ENCODE measurements around the gene PIMREG. TPM values are rescaled to one million over a fixed set of nuclear protein-coding genes. Genes with fewer than 3 reads are reported as not detected.

Gene PIMREG
- total RNA-seq, 1 experiment from 2014 or later, result 52.2 TPM

GRCh38 chr17:6498356-6498755, 54.1 kb downstream of the PIMREG start:
- no peaks in the 10 kb centered on the region for H3K36me3 ChIP-seq (ENCODE audit: low read depth)
- H3K4me3 ChIP-seq, result no peak overlapping the region
- CTCF ChIA-PET, result no interaction called here
- BruUV-seq (replicated peaks), result no TSS peak
- H3K27me3 ChIP-seq (ENCODE audit: insufficient read depth, low read depth), result no peaks in the 10 kb centered on the region
- intact Hi-C loops (cut with micrococcal nuclease; ENCODE audit: unreplicated experiment), result no loop called here
- no peak for DNase-seq
- peaks cover 11% of the 10 kb centered on the region for H3K4me1 ChIP-seq (replicated peaks; ENCODE audit: insufficient read depth)
- POLR2A ChIA-PET (ENCODE audit: unreplicated experiment), result no interaction called here
- no peaks in the 10 kb centered on the region for H3F3A ChIP-seq (ENCODE audit: insufficient read depth, low read depth)
- H4K20me1 ChIP-seq (ENCODE audit: insufficient read depth), result no peaks in the 10 kb centered on the region
- no peaks in the 10 kb centered on the region for H3K9me2 ChIP-seq (ENCODE audit: insufficient read depth)
- TF ChIP-seq CTCF (conservative IDR thresholded peaks at IDR 0.05) (no peak), EZH2 (IDR thresholded peaks at IDR 0.05; ENCODE audit: low read depth) (no peak)
- no peaks in the 10 kb centered on the region for H3K79me2 ChIP-seq (ENCODE audit: low read depth)
- H2AFZ ChIP-seq, result no peak overlapping the region
- H3K4me2 ChIP-seq, result no peak overlapping the region
- no peak overlapping the region for H3K27ac ChIP-seq
- H3K9me3 ChIP-seq (ENCODE audit: insufficient read depth, low read depth), result no peaks in the 10 kb centered on the region

GRCh38 chr17:6498901-6499540, 54.8 kb downstream of the PIMREG start:
- H3K4me2 ChIP-seq, result no peak overlapping the region
- H4K20me1 ChIP-seq (ENCODE audit: insufficient read depth), result no peaks in the 10 kb centered on the region
- no TSS peak for BruUV-seq (replicated peaks)
- POLR2A ChIA-PET (ENCODE audit: unreplicated experiment), result no interaction called here
- H3K4me1 ChIP-seq (replicated peaks; ENCODE audit: insufficient read depth), result peaks cover 10% of the 10 kb centered on the region
- no peaks in the 10 kb centered on the region for H3K9me2 ChIP-seq (ENCODE audit: insufficient read depth)
- CTCF ChIA-PET, result no interaction called here
- H3K27ac ChIP-seq, result no peak overlapping the region
- intact Hi-C loops (cut with micrococcal nuclease; ENCODE audit: unreplicated experiment), result no loop called here
- no peaks in the 10 kb centered on the region for H3F3A ChIP-seq (ENCODE audit: insufficient read depth, low read depth)
- H3K9me3 ChIP-seq (ENCODE audit: insufficient read depth, low read depth), result no peaks in the 10 kb centered on the region
- no peak overlapping the region for H2AFZ ChIP-seq
- H3K27me3 ChIP-seq (ENCODE audit: insufficient read depth, low read depth), result no peaks in the 10 kb centered on the region
- no peaks in the 10 kb centered on the region for H3K36me3 ChIP-seq (ENCODE audit: low read depth)
- H3K79me2 ChIP-seq (ENCODE audit: low read depth), result no peaks in the 10 kb centered on the region
- no peak overlapping the region for H3K4me3 ChIP-seq
- TF ChIP-seq EZH2 (IDR thresholded peaks at IDR 0.05; ENCODE audit: low read depth) (no peak), CTCF (conservative IDR thresholded peaks at IDR 0.05) (no peak)
- DNase-seq, result no peak

Other genes with a start within 250 kb of the PIMREG start
- not detected in 2 replicates for gene AIPL1, start 9.3 kb upstream of the PIMREG start, total RNA-seq (2021)
- 16.9 and 17.3 TPM in 2 replicates for gene PITPNM3, start 112.1 kb downstream of the PIMREG start, total RNA-seq (2021)
- gene KIAA0753, start 196.3 kb downstream of the PIMREG start, total RNA-seq (2021), result 34.1 and 47.0 TPM in 2 replicates
- gene TXNDC17, start 196.6 kb downstream of the PIMREG start, total RNA-seq (2021), result 103 and 114 TPM in 2 replicates
- 19.2 and 41.4 TPM in 2 replicates for gene MED31, start 207.2 kb downstream of the PIMREG start, total RNA-seq (2021)
- 2.3 and 4.4 TPM in 2 replicates for gene C17orf100, start 207.3 kb downstream of the PIMREG start, total RNA-seq (2021)